GM18517 (cell line): Measurements from ENCODE around the gene RPL36.
"Not testable (repeated sequence)": the region's sequence is repeated elsewhere in the genome, so short reads cannot be mapped to it uniquely, and the experiment has no call there.

Experiments used
- ATAC-seq: cut with Tn5 transposase; IDR thresholded peaks from one replicate; pipeline ENCODE4 v1.9.1; 2021; ENCODE audit warnings: mild to moderate bottlenecking, moderate library complexity; ENCODE audit not compliant: unreplicated experiment

RPL36 gene

DNA sequence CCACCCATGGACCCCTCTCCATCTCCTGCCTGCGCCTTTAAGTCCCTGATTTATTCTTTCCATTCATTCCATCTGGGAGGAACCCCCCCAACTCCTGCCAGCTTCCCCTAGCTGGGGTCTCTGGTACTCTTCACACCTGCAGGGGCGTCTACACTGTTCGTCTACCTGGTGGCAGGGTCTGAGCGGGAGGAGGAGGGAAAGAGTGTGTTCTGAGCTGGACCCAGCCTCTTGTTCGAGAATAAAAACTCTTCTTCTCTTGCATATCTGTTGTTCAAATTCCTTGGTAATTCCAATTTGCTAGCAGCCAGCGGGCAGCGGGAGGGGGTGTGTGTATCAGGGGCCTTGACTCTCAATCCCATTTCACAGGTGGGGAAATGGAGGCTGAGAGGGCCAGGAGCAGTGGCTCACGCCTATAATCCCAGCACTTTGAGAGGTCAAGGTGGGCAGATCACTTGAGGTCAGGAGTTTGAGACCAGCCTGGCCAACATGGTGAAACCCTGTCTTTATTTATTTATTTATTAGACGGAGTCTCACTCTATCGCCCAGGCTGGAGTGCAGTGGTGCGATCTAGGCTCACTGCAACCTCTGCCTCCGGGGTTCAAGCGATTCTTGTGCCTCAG, 1.7 kb upstream of the RPL36 start:
- not testable (repeated sequence) for ATAC-seq

DNA sequence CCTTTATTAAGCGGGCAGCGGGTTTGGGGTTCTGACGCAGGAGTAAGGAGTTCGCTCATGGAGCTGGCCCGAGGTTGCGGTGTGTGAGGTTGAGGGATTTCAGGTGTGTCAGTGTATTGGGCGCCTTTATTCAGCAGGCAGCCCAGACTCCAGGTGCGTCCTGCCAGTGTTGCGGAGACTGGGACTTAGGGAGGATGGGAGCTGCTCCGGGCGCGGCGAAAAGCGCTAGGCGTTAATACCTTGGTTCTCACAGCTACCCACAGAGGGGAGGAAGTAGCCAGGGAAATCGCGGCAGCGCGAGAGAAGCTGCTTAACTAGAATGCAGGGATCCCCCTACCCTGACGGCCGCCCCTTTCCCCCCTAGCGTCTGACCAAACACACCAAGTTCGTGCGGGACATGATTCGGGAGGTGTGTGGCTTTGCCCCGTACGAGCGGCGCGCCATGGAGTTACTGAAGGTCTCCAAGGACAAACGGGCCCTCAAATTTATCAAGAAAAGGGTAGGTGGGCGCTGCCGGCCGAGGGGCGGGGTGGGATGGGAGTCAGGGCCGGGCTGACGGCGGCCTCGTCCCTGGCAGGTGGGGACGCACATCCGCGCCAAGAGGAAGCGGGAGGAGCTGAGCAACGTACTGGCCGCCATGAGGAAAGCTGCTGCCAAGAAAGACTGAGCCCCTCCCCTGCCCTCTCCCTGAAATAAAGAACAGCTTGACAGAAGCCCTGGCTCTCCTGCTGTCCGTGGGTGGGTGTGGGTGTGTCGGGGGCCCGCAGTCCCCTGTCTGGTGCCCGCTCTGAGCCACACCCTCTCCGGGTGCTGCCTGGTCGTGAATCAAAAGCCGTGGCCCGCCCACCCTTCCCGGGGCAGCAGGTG, 1.1 kb downstream of the RPL36 start:
- ATAC-seq = no peak

DNA sequence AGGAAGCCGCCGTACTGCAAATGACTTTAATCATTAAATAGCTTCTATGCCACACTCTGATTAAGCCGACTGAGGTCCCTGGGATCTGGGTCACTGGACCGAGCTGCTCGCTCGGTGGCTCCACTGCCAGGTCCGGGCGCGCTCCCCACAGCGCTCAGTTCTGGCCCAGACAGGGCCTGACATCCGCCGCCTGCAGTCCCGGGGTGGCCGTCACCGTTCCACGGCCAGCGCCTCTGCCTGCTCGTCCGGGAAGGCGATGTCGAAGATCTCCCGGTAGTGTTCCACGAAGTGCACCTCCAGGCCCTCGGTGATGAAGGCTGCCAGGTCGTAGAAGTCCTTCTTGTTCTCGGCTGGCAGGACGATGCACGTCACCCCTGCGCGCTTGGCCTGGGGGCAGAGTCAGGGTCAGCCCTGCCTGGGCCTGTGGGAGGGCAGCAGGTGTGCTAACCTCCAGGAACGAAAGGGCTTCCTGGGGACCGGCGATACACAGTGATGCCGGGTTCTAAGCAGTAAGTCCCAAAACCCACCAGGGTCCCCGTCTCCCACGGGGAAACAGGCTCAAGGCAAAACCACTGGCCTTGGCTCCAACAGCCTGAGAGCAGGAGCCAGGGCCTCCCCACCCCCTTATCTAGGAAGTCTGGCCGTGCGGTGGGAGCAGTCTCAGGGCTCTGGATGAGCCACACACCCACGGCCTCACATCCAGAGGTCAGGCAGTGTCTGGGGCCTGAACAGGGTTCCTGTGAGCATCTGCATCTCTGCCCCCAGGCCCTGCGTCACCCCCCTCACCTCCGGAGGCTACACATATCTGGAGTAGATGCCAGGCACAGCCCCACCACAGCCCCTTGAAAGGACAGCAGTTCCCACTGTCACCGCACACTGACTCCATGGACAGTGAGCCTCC, 2.0 kb downstream of the RPL36 start:
- ATAC-seq = no peak

DNA sequence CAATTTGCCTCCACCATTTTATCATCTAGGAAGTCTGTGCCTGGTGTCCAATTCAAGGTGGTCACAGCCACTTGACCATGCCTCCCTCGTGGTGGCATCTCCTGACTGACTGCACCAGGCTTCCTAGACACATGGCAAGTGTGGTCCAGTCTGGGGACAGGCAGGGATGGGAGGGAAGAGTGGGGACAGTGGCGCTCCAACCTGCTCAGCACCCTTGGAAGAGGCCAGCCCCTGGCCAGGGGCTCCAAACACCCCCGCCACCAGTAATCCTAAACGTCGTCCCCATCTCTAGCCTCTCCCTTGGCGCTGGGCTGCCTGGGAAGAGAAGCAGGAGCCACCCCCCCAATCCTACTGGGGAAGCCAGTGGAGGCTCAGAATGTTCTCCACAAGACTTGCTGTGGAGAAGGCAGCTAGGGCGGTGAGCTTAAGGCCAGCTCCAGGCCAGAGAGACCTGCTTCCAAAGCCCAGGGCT, 2.7 kb downstream of the RPL36 start:
- ATAC-seq = no peak

DNA sequence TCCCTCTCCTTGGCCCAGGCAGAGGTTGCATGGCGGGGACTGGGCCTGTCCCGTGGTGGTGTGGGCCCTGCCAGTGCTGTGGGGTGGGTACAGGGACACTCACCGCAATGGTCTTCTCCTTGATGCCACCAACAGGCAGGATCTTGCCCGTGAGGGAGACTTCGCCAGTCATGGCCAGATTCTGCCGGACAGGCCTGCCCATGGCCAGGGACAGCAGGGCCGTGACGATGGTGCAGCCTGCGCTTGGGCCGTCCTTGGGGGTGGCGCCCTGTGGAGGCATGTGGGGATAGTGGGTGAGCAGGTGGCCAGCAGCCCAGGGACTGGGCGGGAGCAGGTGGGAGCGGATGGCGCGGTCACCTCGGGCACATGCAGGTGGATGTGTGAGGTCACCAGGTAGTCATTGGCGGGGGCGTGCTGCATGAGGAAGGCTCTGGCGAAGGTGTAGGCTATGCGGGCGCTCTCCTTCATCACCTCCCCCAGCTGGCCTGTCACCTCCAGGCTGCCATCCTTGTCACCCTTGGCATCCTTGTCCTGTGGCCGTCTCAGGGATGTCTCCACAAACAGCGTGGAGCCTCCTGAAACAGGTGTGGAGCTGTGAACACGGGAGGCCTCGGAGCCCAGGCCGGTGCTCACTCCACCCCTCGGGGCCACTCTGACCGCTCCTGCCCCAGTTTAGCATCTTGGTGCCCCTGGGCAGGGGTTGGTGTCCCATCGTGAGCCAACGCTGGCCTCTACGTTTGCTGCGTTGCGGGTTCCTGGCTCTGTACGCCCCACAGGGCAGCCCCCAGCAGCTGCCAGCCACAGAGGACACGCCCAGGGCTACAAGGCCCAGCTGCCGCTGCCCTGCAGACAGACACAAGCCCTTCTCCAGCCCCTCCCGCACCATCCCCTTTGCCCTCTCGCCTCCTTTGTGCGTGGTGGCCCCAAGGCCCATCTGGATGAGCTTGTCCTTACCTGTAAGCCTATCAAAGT, 3.4 kb downstream of the RPL36 start:
- no peak for ATAC-seq

DNA sequence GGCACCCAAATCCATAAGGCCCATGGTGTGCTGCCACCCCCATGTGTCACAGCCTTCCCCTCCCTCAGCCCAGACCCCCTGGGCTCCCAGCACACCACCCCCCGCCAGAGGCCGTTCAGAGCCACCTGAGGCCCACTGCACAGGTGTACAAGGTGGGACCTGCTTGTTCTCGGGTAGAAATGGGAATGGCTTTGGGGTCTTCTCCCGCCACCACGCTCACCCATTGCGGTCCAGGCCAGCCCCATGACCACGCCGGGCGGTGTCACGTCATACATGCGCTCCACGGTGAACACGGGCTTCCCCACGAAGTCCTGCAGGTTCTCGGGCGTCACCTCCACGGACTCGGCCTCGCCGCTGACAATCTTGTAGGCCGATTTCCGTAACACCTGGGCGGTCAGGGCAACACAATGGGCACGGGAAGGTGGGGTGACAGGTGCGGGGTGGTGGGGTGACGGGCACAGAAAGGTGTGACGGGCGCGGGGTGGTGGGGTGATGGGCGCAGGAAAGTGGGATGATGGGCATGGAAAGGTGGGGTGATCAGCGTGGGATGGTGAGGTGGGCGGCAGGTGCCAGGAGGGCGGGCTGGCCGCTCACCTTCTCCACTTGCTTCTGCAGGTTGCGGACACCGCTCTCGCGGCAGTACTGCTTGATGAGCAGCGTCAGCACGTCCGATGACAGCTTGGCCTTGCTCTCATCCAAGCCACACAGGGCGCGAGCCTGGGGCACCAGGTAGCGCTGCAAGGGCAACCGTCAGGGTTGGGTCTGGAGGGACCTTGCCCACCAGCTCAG, 4.3 kb downstream of the RPL36 start:
- no peak for ATAC-seq

DNA sequence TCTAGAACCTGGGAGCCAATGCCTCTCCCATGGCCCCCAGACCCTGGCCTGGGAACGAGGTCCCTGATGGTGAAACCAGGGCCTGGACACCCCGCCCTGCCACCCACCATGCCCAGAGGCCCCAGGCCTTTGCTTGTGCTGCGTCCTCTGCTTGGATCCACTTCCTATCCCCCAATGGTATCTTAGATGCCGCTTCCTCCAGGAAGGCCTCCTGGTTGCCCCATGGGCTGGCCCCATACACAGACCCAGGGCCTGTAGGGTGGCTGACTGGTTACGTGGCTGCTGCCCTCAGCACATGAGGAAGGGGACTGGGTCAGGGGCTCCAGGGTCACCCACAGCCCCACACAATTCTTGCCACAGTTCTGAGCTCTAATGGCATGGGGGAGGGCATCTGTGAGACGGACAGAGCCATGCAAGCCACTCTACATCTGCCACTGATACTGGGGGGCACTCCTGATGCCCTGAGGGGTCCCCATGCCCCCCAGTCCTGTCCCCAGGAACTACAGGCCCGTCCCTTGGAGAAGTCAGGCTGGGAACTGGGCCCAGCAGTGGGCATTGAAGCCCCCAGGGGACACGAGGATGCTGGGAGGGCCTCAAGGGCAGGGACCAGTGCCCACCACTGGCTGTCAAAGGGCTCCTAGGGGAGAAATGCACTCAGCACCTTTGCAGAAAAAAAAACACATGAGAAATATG, 5.0 kb downstream of the RPL36 start:
- no peak for ATAC-seq

DNA sequence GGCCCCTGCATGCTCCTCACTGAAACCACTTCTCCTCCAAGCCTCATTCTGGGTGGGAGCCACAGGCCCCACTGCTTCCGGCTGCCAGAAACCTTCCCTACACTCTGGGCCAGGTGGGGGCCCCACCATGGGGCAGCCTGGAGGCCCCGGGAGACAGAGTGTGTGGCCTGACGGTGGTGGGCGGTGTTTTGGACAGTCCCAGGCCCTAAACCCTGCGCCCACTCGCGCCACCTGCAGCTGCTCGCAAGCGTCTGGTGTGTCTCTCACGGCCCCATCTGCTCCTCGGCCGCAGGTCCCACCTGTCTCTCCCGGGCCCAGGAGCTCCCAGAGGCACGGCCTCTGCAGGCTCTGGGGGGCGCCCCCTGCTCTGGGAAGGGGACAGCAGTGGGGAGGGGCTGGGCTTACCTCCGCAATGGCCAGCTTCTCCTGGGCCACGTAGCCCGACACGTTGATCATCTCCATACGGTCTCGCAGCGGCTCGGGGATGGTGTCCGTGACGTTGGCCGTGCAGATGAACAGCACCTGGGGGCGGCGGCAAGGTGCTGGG, 5.6 kb downstream of the RPL36 start:
- no peak for ATAC-seq

DNA sequence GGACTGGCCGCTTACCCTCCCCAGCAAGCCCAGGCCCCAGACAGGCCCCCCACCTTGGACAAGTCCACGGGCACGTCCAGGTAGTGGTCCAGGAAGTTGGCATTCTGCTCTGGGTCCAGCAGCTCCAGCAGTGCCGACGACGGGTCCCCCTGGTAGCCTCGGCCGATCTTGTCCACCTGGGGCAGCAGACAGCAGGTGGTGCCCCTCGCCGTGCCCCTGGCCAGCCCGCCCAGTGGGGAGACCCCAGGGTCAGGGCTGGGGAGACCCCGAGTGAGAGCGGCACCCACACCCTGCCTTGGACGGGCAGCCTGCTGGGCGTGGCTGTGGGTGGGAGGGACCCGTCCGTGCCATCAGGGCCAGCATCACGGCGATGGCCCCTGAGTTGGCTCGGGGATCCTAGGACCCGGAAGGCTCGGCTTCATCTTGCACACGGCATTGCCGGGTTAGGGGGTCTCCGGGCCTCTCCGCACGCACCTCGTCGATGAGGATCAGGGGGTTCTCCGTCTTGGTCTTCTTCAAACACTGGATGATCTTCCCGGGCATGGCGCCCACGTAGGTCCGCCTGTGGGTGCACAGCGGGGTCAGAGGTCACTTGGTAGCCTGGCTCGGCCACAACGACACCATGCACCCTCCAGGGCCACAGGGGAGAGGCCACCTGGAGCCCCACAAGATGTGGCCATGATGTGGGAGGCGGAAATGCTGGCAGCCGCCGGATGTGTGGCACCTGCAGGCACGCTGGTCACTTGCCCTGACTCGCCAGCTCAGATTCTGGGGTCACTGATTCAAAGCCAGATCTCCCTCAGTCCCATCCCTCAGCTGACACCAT, 6.3 kb downstream of the RPL36 start:
- ATAC-seq = no peak

DNA sequence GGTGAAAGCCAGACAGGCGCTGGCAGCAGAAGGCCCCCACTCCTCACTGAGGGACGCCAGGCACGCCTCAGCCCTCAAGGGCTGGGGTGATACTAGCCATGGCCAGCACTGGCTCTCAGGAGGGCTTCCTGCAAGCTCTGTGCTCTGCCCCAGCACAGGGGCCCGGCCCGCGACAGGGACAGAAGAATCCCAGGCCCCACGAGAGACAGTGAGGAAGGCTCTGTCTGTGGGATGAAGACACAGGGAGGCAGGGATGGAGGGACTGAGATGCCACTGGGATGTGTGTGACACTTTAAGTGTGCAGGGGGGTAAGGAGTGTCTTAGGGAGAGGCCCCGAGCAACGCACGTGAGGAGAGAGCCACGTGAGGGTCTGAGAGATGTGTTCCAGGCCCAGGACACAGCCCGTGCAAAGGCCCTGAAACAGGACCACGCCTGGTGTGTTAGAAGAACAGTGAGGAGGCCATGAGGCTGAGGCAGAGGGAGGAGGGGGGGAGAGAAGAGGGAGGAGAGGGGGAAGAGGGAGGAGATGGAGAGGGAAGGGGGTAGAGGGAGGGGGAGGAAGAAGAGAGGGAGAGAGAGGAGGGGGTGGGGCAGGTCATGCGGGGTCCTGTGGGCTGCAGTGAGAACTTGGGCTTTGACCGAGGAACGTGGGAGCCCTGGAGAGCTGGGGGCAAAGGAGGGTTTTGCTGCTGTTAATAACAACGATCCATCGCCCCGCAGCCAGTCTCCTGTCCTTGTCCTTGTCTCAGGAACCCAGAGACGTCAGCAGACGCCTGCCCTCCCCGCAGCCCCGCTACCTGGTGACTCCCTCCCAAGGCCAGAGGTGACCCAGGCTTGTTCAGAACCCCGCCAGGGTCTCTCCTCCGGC, 7.2 kb downstream of the RPL36 start:
- ATAC-seq = no peak

DNA sequence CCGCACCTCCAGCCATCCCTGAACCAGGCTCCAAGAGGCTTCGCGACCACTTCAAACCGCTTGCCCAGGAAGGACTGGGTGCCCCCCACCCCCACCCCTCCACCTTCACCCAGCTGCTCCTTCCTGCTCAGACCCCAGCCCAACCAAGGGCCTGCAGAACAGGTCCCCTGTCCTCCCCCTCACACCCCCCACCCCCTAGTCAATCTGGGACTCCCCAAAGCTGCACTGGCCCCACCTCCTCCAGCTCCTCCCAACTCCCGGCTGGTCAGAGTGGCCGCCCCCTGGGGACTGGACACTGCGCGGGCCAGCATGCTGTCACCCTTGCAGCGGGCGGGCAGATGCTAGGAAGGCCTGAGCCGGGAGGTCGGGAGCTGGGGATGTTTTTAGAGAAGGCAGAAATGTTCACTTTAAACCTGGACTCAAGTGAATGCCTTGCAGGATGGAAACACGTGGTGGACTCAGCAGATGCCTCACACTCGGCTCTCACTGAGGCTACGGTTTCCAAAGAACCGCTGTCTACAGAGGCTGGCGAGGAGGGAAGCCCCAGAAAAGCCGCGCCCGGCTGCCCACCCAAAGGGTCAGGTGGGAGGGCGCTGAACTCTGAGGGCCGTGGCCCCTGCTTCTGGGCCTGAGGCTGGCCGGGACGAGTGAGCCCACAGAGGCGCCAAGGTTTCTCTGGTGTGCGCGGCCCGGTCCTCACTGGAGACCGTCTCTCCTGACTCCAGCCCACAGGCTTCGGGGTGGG, 8.0 kb downstream of the RPL36 start:
- no peak for ATAC-seq

DNA sequence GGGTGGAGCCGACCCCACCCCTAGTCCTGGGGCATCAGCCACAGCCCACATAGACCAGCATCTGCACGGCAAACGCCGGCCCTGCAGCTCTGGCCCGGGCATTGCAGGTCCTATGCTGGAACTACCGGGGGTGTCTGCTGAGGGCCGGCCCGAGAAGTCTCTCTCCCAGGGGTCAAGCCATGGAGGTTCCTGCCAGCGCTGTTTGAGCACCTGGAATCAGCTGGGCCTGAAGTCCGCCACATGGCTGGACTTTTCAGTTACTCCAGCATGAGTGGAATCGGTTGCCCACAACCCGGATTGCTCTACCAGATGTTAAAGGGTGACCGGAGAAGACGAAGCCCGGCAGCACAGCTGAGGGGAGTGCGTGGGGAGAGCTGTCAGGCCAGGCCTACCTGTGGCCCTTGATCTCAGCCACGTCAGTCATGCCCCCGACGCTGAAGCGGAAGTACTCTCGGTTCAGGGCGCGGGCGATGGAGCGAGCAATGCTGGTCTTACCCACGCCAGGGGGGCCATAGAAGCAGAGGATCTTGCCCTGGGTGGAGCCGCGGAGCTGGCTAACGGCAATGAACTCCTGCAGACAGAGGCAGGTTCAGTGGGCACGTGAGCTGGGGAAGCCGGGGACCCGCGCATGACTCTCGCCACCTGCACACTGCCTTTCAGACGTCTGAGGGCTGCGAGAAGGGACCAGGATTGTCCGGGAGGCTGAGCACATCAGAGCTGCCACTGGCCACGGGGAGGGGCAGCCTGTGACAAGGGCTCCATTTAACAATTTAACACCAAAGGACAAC, 8.7 kb downstream of the RPL36 start:
- no peak for ATAC-seq

DNA sequence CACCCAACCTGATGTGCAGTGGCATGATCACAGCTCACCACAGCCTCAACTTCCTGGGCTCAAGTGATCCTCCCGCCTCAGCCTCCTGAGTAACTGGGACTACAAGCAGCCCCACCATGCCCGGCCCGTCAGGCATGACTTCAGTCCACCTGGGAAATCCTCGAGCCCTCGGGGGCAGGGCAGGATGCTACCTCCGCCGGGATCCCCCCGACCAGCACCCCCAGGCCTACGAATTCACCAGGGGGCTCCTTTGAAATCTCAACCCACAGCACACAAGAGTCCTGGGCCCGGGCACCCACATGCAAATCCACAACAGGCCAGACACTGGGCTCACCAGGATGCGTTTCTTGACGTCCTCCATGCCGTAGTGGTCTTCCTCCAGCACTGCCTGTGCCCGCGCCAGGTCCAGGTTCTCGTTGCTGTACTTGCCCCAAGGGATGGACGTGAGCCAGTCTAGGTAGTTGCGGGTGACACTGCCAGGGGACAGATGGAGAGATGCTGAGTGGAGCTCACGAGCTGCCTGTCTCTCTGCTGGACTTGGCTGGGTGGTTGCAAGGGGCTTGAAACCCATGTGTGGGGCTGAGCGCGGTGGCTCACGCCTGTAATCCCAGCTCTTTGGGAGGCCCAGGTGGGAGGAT, 10.5 kb downstream of the RPL36 start:
- no peak for ATAC-seq

DNA sequence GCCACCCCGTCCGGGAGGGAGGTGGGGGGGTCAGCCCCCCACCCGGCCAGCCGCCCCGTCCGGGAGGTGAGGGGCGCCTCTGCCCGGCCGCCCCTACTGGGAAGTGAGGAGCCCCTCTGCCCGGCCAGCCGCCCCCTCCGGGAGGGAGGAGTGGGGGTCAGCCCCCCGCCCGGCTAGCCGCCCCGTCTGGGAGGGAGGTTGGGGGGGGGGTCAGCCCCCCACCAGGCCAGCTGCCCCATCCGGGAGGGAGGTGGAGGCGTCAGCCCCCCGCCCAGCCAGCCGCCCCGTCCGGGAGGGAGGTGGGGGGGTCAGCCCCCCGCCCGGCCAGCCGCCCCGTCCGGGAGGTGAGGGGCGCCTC, 11.9 kb downstream of the RPL36 start:
- ATAC-seq = not testable (repeated sequence)
